Caco-2 (cell line): ENCODE measurements around the gene PLK5. TPM values are rescaled to one million over a fixed set of nuclear protein-coding genes. Genes with fewer than 3 reads are reported as not detected.

Experiments used
- BruUV-seq: library from RNA; stranded (reverse); fragments of 400-500 nt; replicated peaks from 2 replicates; lab custom pipeline; 2021; lab: Mats Ljungman, UMichigan
- CTCF ChIA-PET: fragments of 300-600 bp; sonication (Branson Sonifier 250); formaldehyde crosslinking; loops from one replicate; lab custom pipeline; 2022; ENCODE audit warnings: antibody characterized with exemption; lab: Charles Lee
- POLR2A ChIA-PET: fragments of 300-600 bp; sonication (Branson Sonifier 250); formaldehyde crosslinking; loops from one replicate; lab custom pipeline; 2022; ENCODE audit warnings: antibody characterized with exemption; lab: Charles Lee
- DNase-seq, 2 experiments: peaks; one replicate each; pipeline versions ENCODE4 v3.0.0 to v3.0.0-alpha.2; 2020 to 2022
- H3K27me3 ChIP-seq: replicated peaks from 2 replicates; pipeline ENCODE4 v1.6.0; 2011; ENCODE audit warnings: low read length; ENCODE audit not compliant: control insufficient read depth, insufficient read depth
- H3K36me3 ChIP-seq: 2 replicates; pipeline ENCODE4 v1.5.1; 2011; ENCODE audit warnings: low read length; ENCODE audit not compliant: control insufficient read depth, insufficient read depth
- H3K4me1 ChIP-seq: fragments of 250-450 bp; sonication (Bioruptor Pico); 2 replicates; pipeline ENCODE4 v1.5.1; 2020; ENCODE audit warnings: mild to moderate bottlenecking
- H3K4me3 ChIP-seq: 2 replicates; pipeline ENCODE4 v1.5.1; 2011; ENCODE audit warnings: low read depth, mild to moderate bottlenecking, control low read depth, low read length
- H3K9me3 ChIP-seq: fragments of 250-450 bp; sonication (Bioruptor Pico); 2 replicates; pipeline ENCODE4 v1.5.1; 2020; ENCODE audit warnings: mild to moderate bottlenecking, moderate library complexity
- H3K27ac Mint-ChIP-seq: one replicate; pipeline ENCODE4 v1.8.0; 2022; ENCODE audit warnings: mixed read lengths; ENCODE audit not compliant: unreplicated experiment
- H3K27me3 Mint-ChIP-seq: one replicate; pipeline ENCODE4 v1.8.0; 2022; ENCODE audit warnings: mixed read lengths; ENCODE audit not compliant: insufficient read depth, unreplicated experiment
- H3K36me3 Mint-ChIP-seq: one replicate; pipeline ENCODE4 v1.8.0; 2022; ENCODE audit warnings: mild to moderate bottlenecking, mixed read lengths; ENCODE audit not compliant: insufficient read depth, unreplicated experiment
- H3K4me1 Mint-ChIP-seq: one replicate; pipeline ENCODE4 v1.8.0; 2022; ENCODE audit warnings: low read depth, mixed read lengths; ENCODE audit not compliant: unreplicated experiment
- H3K4me3 Mint-ChIP-seq: one replicate; pipeline ENCODE4 v1.8.0; 2022; ENCODE audit warnings: mild to moderate bottlenecking, moderate library complexity, mixed read lengths; ENCODE audit not compliant: unreplicated experiment
- H3K9me3 Mint-ChIP-seq: one replicate; pipeline ENCODE4 v1.8.0; 2022; ENCODE audit warnings: mixed read lengths; ENCODE audit not compliant: unreplicated experiment
- CTCF ChIP-seq, 2 experiments: fragments of 200-600 bp in 1 of 2; IDR thresholded peaks; 1 replicate in 1 of 2; 2 replicates in 1 of 2; pipeline versions ENCODE4 v1.5.1 to v1.8.0; 2011 to 2022; ENCODE audit warnings: antibody characterized with exemption in 1 of 2, control low read depth in 1 of 2, inconsistent platforms in 1 of 2, low read depth in 1 of 2, low read length in 1 of 2, mild to moderate bottlenecking in 1 of 2, moderate library complexity in 1 of 2; ENCODE audit not compliant: insufficient read depth in 1 of 2, severe bottlenecking in 1 of 2, unreplicated experiment in 1 of 2
- intact Hi-C: fragments of 100-400 bp; cut with micrococcal nuclease; formaldehyde crosslinking; loops from one replicate; pipeline ENCODE4 v1.10.0; 2022; ENCODE audit not compliant: unreplicated experiment
- total RNA-seq: library from RNA; stranded (reverse); gene quantifications from 2 replicates; pipeline ENCODE4 v1.2.3, GENCODE V29; 2022

PLK5 gene
- total RNA-seq, 1 experiment from 2014 or later = not detected

GRCh38 chr19:1553415-1553814 is 29.5 kb downstream of the PLK5 start:
- Mint-ChIP-seq H3K4me3 (no peak overlapping the region), H3K36me3 (peaks cover 25% of the 10 kb centered on the region), H3K27me3 (no peaks in the 10 kb centered on the region), H3K4me1 (no peaks in the 10 kb centered on the region), H3K27ac (no peak overlapping the region), H3K9me3 (no peaks in the 10 kb centered on the region)
- H3K27me3 ChIP-seq = no peaks in the 10 kb centered on the region
- 0 out of 2 replicates have a peak, but pooled peaks cover 1% of the 10 kb centered on the region for H3K36me3 ChIP-seq
- no peaks in the 10 kb centered on the region for H3K9me3 ChIP-seq
- no peak for DNase-seq
- no peaks in the 10 kb centered on the region for H3K4me1 ChIP-seq
- POLR2A ChIA-PET = no interaction called here
- intact Hi-C loops = no loop called here
- TF ChIP-seq CTCF (IDR thresholded peaks at IDR 0.05; ENCODE audit: insufficient read depth in 1 of 2, low read depth in 1 of 2, low read length in 1 of 2, severe bottlenecking in 1 of 2, unreplicated experiment in 1 of 2) = no peak
- no peak overlapping the region for H3K4me3 ChIP-seq
- BruUV-seq = no TSS peak
- CTCF ChIA-PET = interaction anchor here (0.6 kb wide), 1 partner anchor 222 kb away, joined by 4 read pairs; no protein-coding TSS in a partner anchor

- H3K27me3 ChIP-seq = no peaks in the 10 kb centered on the region
- H3K9me3 Mint-ChIP-seq = no peaks in the 10 kb centered on the region
- H3K4me1 ChIP-seq = no peaks in the 10 kb centered on the region
- TF ChIP-seq CTCF (IDR thresholded peaks at IDR 0.05; ENCODE audit: insufficient read depth in 1 of 2, low read depth in 1 of 2, low read length in 1 of 2, severe bottlenecking in 1 of 2, unreplicated experiment in 1 of 2) = no peak
- DNase-seq = no peak
- ChIA-PET CTCF (no interaction called here), POLR2A (no interaction called here)
- TSS peak; percentile 17 for BruUV-seq
- no peaks in the 10 kb centered on the region for H3K27me3 Mint-ChIP-seq
- H3K4me1 Mint-ChIP-seq = no peaks in the 10 kb centered on the region
- H3K4me3 Mint-ChIP-seq = no peak overlapping the region
- H3K36me3 Mint-ChIP-seq = peaks cover 33% of the 10 kb centered on the region
- H3K36me3 ChIP-seq = 0 out of 2 replicates have a peak, but pooled peaks cover 1% of the 10 kb centered on the region
- H3K27ac Mint-ChIP-seq = no peak overlapping the region
- H3K9me3 ChIP-seq = no peaks in the 10 kb centered on the region
- H3K4me3 ChIP-seq = no peak overlapping the region
- intact Hi-C loops = no loop called here
Measured at GRCh38 chr19:1554968-1555367, 31.1 kb downstream of the PLK5 start.

- Histone ChIP-seq H3K4me1 (no peaks in the 10 kb centered on the region), H3K4me3 (no peak overlapping the region), H3K27me3 (no peaks in the 10 kb centered on the region), H3K36me3 (0 out of 2 replicates have a peak, but pooled peaks cover 1% of the 10 kb centered on the region), H3K9me3 (no peaks in the 10 kb centered on the region)
- H3K27me3 Mint-ChIP-seq = no peaks in the 10 kb centered on the region
- TF ChIP-seq CTCF (IDR thresholded peaks at IDR 0.05; ENCODE audit: insufficient read depth in 1 of 2, low read depth in 1 of 2, low read length in 1 of 2, severe bottlenecking in 1 of 2, unreplicated experiment in 1 of 2) = no peak
- intact Hi-C loops = no loop called here
- H3K27ac Mint-ChIP-seq = no peak overlapping the region
- no peaks in the 10 kb centered on the region for H3K9me3 Mint-ChIP-seq
- BruUV-seq = no TSS peak
- no peaks in the 10 kb centered on the region for H3K4me1 Mint-ChIP-seq
- H3K4me3 Mint-ChIP-seq = no peak overlapping the region
- H3K36me3 Mint-ChIP-seq = peaks cover 33% of the 10 kb centered on the region
- ChIA-PET POLR2A (no interaction called here), CTCF (no interaction called here)
- no peak for DNase-seq
Measured at GRCh38 chr19:1555487-1556389, 31.9 kb downstream of the PLK5 start.
